HG02759 (cell line): ENCODE measurements around the gene RIMBP3B.
"Not testable (repeated sequence)": the region's sequence is repeated elsewhere in the genome, so short reads cannot be mapped to it uniquely, and the experiment has no call there.

Source experiments
- ATAC-seq: cut with Tn5 transposase; IDR thresholded peaks from one replicate; pipeline ENCODE4 v1.9.1; 2021; ENCODE audit warnings: mild to moderate bottlenecking, moderate library complexity; ENCODE audit not compliant: unreplicated experiment

Gene RIMBP3B

GRCh38 chr22:21383701-21384467 is at the start of gene RIMBP3B:
RIMBP3B (plus strand) TSS chr22:21383751; CDS start chr22:21383859, 108 bp downstream.
- ATAC-seq, result peak; percentile 75

DNA sequence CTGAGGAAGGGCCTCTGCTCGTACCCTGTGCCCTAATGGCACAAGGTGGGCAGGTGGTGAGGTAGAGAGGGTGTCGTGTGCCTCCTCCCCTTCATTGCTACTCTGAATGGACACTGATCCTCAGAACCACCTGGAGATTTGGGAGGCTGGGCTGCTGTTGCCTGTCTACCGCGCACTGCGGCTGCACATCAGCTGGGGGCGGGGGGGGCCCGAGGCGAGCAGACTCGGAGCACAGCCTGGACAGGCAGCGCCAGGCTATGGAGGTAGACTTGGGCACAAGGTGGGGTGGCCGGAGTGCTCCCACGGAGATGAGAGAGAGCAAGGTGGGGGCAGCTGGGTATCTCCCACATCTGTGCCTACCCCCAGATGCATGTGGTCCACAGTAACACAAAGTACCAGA is 26.0 kb upstream of the RIMBP3B start:
- not testable (repeated sequence) for ATAC-seq

GRCh38 chr22:21360525-21360924 is 23.0 kb upstream of the RIMBP3B start:
- not testable (repeated sequence) for ATAC-seq

- not testable (repeated sequence) for ATAC-seq
Measured at GRCh38 chr22:21362473-21362872, 21.1 kb upstream of the RIMBP3B start.

DNA sequence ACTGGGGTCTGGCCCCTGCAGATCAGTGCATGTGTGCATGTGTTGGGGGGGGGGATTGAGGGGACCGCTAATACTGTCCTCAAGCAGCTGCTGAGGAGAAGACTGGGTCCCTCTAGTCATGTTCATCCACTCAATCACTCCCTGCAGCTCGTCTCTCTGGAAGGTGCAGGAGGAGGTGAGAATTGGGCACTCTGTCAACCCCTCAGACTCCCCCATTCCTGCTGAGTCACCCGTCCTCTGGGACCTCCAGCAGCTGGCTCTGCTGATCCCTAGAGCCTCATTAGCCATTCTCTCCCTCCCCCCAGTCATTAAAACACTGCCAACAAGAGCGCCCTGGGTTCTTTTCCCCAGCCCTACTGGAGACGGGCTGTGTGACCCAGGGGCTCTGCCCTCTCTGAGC is 20.5 kb upstream of the RIMBP3B start:
- not testable (repeated sequence) for ATAC-seq

GRCh38 chr22:21363803-21364202 is 19.7 kb upstream of the RIMBP3B start:
- not testable (repeated sequence) for ATAC-seq

DNA sequence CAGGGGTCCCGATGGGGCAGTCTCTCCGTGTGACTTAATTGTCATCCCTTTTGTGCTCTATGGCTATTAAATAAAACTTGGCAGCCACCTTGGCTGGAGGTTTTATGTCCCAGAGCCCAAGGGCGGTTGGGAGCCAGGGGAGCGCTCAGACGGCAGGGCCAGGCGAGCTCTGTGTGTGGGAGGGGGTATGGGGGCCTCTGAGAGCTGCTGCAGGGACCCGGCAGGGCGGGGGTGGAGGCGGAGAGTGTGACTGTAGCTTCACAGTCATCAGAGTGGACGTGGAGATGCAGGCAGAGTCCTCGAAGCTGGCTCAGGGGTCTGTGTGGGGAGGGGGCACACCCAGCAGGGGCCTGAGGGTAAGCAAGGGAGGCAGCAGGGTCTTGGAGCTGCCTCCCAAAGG is 19.2 kb upstream of the RIMBP3B start:
- not testable (repeated sequence) for ATAC-seq

DNA sequence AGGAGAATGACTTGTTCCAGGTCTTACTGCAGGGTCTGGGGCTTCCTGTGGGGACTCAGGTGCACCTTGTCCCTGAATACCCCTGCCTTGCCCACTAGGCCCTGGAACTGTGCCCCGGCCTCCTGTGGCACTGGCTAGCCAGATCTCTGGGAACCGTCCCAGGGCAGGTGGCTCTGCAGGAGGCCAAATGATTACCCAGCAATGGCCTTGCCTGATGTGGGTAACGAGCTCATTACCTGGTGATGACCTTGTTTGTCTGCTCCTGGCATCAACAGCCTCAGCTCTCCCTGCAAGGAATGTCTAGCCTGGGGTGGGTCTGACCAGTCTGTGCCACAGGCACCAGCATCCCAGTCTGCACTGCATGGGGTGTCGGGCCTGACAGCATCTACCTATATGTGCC is 18.2 kb upstream of the RIMBP3B start:
- ATAC-seq, result not testable (repeated sequence)

DNA sequence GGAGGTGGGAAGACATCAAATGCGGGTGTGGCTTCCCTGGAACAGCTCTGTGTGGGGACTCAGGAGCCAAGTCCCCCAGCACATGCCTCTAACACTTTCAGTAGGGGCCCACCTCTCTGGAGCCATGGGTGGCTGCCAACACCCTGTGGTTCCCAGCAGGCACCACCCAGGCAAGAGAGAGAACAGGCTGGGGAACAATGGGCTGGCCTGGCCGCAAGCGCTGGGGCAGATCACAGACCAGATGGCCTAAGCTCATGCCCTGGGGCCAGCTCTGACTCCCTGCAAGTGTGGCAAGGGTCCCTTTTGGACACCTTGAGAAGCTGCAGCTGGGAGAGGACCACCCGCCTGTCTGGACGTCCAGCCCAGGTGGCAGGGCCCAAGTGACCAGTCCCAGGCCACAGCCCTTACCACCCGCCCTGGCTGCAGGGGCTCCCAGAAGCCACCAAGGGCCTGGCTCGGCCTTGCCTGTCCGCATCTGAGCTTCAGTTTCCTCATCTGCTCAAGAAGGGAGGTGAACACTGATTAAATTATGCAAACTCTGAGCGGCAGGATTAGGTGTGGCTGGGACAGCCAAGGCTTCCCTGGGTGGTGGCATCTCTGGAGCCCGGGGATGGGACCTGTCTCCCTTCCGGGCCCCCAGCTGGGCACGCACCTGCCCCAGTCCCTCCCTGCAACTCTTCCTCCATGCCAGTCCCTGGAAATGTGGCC is 14.8 kb upstream of the RIMBP3B start:
- ATAC-seq, result not testable (repeated sequence)

DNA sequence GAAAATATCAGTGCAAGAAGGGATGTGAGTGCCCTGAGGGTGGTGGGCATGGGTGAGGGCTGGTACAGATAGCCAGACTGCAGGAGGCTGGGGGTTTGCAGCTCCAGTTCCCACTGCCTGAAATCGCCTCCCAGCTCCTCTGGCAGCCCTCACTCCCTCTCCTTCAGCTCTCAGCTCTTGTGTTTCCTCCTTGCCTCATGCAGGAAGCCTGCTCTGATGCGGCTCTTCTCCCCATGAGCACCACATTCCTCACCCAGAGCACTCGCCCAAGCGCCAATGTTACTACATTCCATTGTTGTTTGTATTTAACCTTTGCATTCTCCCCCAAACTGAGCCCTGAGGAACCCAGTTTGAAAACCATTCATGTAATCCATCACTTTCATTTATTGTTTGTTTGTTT is 7.7 kb upstream of the RIMBP3B start:
- not testable (repeated sequence) for ATAC-seq

DNA sequence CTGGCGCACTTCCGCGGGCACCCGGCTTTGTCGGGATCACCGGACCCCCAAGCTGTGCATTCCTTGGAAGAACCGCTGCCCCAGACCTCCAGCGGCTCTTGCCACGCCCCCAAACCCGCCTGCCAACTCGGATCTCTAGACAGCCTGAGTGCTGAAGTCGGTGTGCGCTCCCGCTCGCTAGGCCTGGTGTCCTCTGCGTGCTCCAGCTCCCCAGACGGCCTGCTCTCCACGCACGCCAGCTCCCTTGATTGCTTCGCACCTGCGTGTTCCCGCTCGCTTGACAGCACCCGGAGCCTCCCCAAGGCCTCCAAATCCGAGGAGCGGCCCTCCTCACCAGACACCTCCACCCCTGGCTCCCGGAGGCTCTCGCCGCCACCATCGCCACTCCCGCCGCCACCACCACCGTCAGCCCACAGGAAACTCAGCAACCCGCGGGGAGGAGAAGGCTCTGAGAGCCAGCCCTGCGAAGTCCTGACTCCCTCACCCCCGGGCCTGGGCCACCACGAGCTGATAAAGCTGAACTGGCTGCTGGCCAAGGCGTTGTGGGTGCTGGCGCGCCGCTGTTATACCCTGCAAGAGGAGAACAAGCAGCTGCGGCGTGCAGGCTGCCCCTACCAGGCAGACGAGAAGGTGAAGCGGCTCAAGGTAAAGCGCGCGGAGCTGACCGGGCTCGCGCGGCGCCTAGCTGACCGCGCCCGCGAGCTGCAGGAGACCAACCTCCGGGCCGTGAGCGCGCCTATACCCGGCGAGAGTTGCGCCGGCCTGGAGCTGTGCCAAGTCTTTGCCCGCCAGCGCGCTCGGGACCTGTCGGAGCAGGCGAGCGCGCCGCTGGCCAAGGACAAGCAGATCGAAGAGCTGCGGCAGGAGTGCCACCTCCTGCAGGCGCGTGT is 1.2 kb downstream of the RIMBP3B start:
- ATAC-seq, result peak; percentile 30

DNA sequence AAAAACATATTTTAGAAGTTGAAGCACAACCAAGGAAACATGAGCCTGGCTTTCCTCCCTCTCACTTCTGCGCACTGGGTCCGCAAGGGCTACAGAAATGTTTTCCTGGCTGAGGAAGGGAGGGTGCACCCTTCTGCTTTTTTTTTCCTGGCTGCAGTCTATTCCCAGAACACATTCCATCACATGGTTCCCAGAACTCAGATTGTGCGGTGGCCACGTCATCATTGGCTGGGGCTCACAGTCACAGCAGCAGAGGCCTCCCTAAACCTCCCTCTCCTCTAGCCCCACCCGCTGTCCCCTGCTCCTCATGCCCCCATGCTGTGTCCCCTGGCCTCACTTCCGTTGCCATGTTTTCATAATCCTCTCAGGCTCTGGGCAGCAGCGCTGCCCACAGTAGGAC is 5.9 kb downstream of the RIMBP3B start:
- not testable (repeated sequence) for ATAC-seq

DNA sequence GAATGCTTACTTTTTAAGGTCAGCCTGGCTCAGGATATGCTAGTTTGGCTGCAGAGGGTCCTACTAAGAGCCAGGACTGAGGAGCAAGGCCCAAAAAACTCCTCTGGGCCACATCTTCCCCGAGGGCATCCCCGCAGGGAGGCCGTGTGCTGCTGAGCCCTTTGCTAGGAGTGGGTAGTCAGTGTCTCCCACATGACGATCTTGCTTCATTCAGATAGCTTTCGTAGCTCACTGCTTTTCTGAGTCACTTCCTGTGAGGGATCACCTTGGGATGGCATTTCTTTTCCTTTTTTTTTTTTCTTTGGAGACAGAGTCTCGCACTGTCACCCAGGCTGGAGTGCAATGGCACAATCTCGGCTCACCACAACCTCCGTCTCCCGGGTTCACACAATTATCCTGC is 6.5 kb downstream of the RIMBP3B start:
- not testable (repeated sequence) for ATAC-seq

DNA sequence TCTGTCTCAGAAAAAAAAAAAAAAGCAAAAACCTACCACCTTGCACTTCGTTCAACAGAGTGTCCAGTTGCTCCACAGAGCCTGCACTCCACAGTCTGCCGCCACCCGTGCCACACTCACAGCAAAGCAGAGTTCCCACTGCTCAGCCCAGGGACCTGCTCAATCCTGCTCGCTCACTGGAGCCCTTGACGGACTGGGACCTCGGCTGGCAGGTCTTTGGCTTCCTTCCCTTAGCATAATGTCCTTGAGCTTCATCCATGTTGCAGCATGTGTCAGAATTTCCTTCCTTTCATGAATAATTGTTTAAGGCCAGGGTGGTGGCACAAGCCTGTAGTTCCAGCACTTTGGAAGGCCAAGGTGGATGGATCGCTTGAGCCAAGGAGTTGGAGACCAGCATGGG is 11.1 kb downstream of the RIMBP3B start:
- ATAC-seq, result not testable (repeated sequence)

- ATAC-seq, result not testable (repeated sequence)
Measured at GRCh38 chr22:21401197-21401969, 17.8 kb downstream of the RIMBP3B start.

DNA sequence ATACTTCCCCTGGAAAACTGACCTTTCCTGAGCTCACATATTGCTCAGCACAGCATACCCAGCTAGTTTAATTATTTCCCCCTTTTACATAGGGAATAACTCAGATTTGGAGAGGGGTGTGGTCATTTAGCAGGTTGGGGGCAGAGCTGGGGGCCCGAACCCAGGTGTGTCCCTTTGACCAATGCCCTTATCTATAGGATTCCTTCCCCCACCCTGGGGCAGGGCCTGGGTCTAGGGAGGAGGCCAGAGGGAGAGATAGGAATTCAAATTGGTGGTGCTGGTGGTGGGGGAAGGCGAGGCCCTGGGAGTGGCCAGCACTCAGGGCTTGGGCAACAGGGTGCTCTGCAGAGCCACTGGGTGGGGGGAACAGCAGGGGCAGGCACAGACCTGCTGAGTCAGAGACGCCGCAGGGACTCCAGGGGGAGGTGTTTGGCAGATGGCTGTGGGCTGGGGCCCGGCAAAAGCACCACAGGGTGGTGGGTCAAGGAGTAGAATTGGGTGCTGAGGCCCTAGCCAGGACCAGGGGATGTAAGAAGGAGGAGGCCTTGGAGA is 19.3 kb downstream of the RIMBP3B start:
- not testable (repeated sequence) for ATAC-seq

- ATAC-seq, result not testable (repeated sequence)
Measured at GRCh38 chr22:21407139-21407538, 23.6 kb downstream of the RIMBP3B start.

GRCh38 chr22:21407792-21408191 is 24.2 kb downstream of the RIMBP3B start:
- ATAC-seq, result not testable (repeated sequence)

DNA sequence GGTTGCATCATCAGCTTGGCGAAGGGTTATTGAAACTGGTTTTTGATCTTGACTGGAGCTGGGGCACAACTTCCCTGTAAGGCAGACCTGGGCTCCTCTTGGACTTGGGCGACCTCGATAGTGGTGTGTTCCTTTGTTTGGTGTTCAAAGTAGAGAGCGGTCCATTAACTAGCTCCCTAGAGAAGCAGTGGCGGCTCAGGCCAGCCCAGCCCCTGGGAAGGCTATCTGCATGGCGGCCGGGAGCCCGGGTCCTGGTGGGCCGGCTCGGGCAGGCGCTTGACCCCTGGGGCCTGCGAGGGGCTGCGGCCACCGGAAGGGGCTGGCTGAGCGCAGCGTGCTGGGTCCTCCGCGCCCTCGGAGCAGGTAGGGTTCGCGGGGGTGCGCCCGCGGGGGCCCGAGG is 32.8 kb downstream of the RIMBP3B start:
- not testable (repeated sequence) for ATAC-seq

DNA sequence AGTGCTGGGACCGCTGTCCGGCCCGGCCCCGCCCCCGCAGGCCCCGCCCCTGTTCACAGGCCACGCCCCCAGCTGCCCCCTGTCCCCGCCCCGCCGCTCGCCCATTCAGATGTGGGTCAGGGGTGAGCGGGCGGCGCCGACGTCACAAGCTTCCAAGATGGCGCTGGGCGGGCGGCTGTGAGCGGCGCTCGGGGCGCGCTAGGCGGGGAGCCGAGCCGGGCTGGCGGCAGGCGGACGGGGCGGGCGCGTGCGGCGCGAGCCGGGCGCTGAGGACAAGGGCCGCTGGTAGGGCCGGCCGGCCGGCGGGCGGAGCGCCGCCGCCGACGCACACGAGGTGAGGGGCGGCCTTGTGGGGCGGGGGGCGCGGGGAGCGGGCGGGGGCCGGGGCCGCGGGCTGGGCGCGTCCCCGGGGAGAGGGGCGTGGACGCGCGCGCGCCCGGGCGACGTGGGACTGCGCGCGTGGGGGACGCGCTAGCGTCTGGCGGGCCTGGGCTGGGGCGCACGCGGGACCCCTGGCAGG is 33.7 kb downstream of the RIMBP3B start, which contains the start of gene HIC2:
Gene HIC2 (plus strand): TSS at position 145 of the 520 bp plus-strand sequence. CDS start 25,461 bp downstream, outside the sequence.
- ATAC-seq, result peak; percentile 80
